ENCODE data around the gene PFDN6. TPM values are rescaled to one million over a fixed set of nuclear protein-coding genes. Genes with fewer than 3 reads are reported as not detected.
A peak's percentile ranks its signal among the peaks of the same experiment; 100 is the strongest.
"Not testable (repeated sequence)": the region's sequence is repeated elsewhere in the genome, so short reads cannot be mapped to it uniquely, and the experiment has no call there.

The PFDN6 gene
- total RNA-seq, 2 experiments from 2014 or later = 72.0 to 78.4 TPM

DNA sequence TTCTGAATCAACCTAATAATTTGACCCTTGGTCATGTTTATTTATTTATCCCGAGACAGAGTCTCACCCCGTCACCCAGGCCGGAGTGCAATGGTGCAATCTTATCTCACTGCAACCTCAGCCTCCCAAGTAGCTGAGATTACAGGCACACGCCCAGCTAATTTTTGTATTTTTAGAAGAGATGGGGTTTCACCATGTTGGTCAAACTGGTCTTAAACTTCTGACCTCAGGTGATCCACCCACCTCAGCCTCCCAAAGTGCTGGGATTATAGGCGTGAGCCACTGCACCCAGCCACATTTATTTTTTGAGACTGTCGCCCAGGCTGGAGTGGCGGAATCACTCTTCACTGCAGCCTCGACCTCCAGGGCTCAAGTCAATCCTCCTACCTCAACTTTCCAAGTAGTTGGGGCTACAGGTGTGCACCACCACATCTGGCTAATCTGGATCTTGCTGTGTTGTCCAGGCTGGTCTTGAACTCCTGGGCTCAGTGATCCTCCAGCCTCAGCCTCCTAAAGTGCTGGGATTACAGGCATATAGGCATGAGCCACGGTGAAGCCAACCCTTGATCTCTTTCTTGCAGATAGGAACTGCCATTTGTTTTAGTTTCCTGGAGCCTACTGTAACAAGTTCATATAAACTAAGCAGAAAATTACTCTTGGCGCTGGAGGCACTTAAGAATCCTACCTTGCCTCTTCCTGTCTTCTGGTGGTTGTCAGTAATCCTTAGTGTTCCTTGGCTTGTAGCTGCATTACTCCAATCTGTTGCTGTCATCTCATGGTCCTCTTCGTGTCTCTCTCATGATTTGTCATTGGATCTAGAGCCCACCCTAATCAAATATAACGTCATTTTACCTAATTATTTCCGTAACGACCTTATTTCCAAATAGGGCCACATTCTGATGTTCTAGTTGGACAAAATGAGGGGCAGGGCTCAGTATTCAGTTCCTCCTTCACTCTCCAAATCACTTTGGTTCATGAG lies 15.2 kb upstream of the PFDN6 start:
- Mint-ChIP-seq H3K27me3 (ENCODE audit: low read depth) (no peaks in the 10 kb centered on the region), H3K36me3 (ENCODE audit: low read depth) (peaks cover 66% of the 10 kb centered on the region), H3K9me3 (ENCODE audit: insufficient read depth) (no peaks in the 10 kb centered on the region), H3K27ac (peak overlapping the region; percentile 100), H3K4me3 (peak overlapping the region; percentile 99), H3K4me1 (ENCODE audit: low read depth) (peaks cover 67% of the 10 kb centered on the region)
- POLR2A ChIA-PET = interaction anchor here (0.7 to 1.2 kb wide), 3 partner anchors 15 to 130 kb away, joined by 3 to 4 read pairs (median 4); partner anchors contain the start of genes RGL2 and WDR46
- DNase-seq (no peak), ATAC-seq (no peak)
- CTCF ChIA-PET = no interaction called here

DNA sequence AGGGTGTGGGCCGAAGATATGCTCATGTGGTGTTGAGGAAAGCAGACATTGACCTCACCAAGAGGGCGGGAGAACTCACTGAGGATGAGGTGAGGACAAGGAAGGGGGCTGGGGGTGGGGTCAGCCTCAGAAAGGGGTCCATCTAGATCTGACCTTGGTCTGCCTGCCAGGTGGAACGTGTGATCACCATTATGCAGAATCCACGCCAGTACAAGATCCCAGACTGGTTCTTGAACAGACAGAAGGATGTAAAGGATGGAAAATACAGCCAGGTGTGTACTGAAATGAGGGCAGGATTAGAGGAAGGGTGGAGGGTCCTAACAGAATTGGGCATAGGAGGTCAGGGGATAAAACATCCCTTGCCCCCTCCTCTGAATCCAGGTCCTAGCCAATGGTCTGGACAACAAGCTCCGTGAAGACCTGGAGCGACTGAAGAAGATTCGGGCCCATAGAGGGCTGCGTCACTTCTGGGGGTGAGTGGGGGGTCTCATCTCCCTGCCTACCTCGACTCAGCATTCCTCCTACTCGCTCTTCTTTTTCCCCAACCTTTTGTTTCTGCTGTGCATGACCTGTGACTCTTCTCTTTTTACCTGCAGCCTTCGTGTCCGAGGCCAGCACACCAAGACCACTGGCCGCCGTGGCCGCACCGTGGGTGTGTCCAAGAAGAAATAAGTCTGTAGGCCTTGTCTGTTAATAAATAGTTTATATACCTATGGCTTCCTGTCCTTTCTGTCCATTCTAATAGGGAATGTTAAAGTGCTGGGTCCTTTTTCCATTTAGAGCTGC lies 13.4 kb upstream of the PFDN6 start:
- H3K36me3 Mint-ChIP-seq (ENCODE audit: low read depth) = peaks cover 77% of the 10 kb centered on the region
- ATAC-seq; H3K9me3 Mint-ChIP-seq (ENCODE audit: insufficient read depth): not testable (repeated sequence)

DNA sequence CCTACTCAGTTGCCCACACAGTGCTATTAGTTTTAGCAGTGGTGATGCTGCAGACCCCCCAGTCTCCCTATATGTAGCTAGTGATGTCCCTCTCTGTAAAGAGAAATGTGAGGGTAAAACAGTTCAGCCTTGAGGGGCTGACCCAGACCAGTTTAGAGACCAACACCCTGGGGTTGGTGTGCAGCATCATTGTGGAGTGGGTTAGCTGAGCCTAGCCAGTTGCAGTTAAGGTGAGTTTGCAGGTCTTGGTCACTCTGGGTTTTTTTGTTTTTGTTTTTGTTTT lies 12.9 kb upstream of the PFDN6 start:
- no peaks in the 10 kb centered on the region for H3K9me3 Mint-ChIP-seq (ENCODE audit: insufficient read depth)
- peaks cover 64% of the 10 kb centered on the region for H3K4me1 Mint-ChIP-seq (ENCODE audit: low read depth)
- H3K4me3 Mint-ChIP-seq = peak overlapping the region; percentile 99
- H3K27me3 Mint-ChIP-seq (ENCODE audit: low read depth) = no peaks in the 10 kb centered on the region
- DNase-seq = no peak
- POLR2A ChIA-PET = interaction anchor here (1.0 to 4.4 kb wide), 14 partner anchors 10 to 304 kb away, joined by 4 to 54 read pairs (median 6); partner anchors contain the start of genes CUTA, PFDN6, RGL2 and TAPBP
- H3K36me3 Mint-ChIP-seq (ENCODE audit: low read depth) = peaks cover 81% of the 10 kb centered on the region
- H3K27ac Mint-ChIP-seq = peak overlapping the region; percentile 89
- CTCF ChIA-PET = interaction anchor here (0.9 to 3.2 kb wide), 6 partner anchors 12 to 150 kb away, joined by 3 to 51 read pairs (median 10); partner anchors contain the start of genes PFDN6, RGL2 and WDR46
- no peak for ATAC-seq

More for the DNA sequence above, 13.4 kb upstream of the PFDN6 start:
- Mint-ChIP-seq H3K4me3 (peak overlapping the region; percentile 99), H3K4me1 (ENCODE audit: low read depth) (peaks cover 65% of the 10 kb centered on the region), H3K27ac (peak overlapping the region; percentile 89)
- ChIA-PET POLR2A (interaction anchor here (1.3 to 4.4 kb wide), 7 partner anchors 13 to 142 kb away, joined by 3 to 54 read pairs (median 15); partner anchors contain the start of genes CUTA, PFDN6, RGL2 and TAPBP), CTCF (interaction anchor here (0.8 to 3.2 kb wide), 5 partner anchors 13 to 156 kb away, joined by 3 to 51 read pairs (median 6); partner anchors contain the start of genes PFDN6, RGL2 and WDR46)
- DNase-seq; H3K27me3 Mint-ChIP-seq (ENCODE audit: low read depth): not testable (repeated sequence)

DNA sequence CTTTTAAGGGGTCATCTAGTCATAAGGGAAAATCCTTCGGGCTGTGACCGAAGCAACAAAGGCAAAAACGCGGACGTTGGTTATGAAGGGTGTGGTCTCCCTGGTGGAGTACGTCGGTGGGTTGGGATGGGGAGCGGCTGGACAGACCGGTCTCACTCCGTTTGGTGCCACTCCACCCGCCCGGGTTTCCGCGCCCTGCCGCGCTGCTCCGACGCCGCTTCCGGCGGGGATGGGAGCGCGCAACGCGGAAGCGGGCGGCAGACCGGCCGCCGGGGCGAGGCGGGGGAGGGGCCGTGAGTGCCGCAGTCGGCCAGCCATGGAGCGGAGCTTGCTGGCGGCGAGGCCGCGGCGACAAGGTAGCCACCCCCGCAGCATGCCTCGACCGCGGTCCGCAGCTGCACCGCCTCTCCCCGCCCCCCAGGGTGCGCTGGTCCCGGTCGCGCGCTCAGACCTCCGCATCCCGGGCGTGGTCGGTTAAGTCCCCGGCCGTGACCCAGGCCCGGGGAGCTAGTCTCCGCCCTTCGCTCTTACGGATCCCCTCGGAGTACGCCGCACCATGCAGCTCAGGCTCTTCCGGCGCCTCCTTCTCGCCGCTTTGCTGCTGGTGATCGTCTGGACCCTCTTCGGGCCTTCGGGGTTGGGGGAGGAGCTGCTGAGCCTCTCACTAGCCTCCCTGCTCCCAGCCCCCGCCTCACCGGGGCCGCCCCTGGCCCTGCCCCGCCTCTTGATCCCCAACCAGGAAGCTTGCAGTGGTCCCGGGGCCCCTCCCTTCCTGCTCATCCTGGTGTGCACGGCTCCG lies 12.3 kb upstream of the PFDN6 start, which contains the start of gene B3GALT4:
Gene B3GALT4, plus strand, starts transcription at position 260 of the 799 bp plus-strand sequence. Its CDS starts 297 bp downstream, at position 557.
- no peaks in the 10 kb centered on the region for H3K9me3 Mint-ChIP-seq (ENCODE audit: insufficient read depth)
- ATAC-seq = peak; percentile 74
- ChIA-PET CTCF (interaction anchor here (0.8 to 3.2 kb wide), 12 partner anchors 12 to 151 kb away, joined by 3 to 51 read pairs (median 4); partner anchors contain the start of genes PFDN6, RGL2 and WDR46), POLR2A (interaction anchor here (0.6 to 4.4 kb wide), 21 partner anchors 9 to 306 kb away, joined by 3 to 54 read pairs (median 5); partner anchors contain the start of genes CUTA, PFDN6, RGL2 and TAPBP)
- peak within 1 kb of the TSS; percentile 97 for H3K27ac Mint-ChIP-seq
- H3K36me3 Mint-ChIP-seq (ENCODE audit: low read depth) = peaks cover 80% of the 10 kb centered on the region
- peak; percentile 81 for DNase-seq
- H3K4me3 Mint-ChIP-seq = peak within 1 kb of the TSS; percentile 99
- peaks cover 64% of the 10 kb centered on the region for H3K4me1 Mint-ChIP-seq (ENCODE audit: low read depth)
- H3K27me3 Mint-ChIP-seq (ENCODE audit: low read depth) = no peaks in the 10 kb centered on the region

DNA sequence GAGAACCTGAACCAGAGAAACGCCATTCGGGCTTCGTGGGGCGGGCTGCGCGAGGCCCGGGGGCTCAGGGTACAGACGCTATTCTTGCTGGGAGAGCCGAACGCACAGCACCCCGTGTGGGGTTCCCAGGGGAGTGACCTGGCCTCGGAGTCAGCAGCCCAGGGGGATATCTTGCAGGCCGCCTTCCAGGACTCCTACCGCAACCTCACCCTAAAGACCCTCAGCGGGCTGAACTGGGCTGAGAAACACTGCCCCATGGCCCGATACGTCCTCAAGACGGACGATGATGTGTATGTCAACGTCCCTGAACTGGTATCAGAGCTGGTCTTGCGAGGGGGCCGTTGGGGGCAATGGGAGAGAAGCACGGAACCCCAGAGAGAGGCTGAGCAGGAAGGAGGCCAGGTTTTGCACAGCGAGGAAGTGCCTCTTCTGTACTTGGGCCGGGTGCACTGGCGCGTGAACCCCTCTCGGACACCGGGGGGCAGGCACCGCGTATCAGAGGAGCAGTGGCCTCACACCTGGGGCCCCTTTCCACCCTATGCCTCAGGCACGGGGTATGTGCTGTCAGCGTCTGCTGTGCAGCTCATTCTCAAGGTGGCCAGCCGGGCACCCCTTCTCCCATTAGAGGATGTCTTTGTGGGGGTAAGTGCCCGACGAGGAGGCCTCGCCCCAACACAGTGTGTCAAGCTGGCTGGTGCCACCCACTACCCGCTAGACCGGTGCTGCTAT lies 11.6 kb upstream of the PFDN6 start:
- H3K36me3 Mint-ChIP-seq (ENCODE audit: low read depth) = peaks cover 80% of the 10 kb centered on the region
- no peaks in the 10 kb centered on the region for H3K9me3 Mint-ChIP-seq (ENCODE audit: insufficient read depth)
- peak overlapping the region; percentile 97 for H3K27ac Mint-ChIP-seq
- peak overlapping the region; percentile 90 for H3K4me3 Mint-ChIP-seq
- CTCF ChIA-PET = interaction anchor here (0.8 to 3.2 kb wide), 13 partner anchors 11 to 148 kb away, joined by 3 to 51 read pairs (median 4); partner anchors contain the start of genes PFDN6, RGL2 and WDR46
- H3K4me1 Mint-ChIP-seq (ENCODE audit: low read depth) = peaks cover 62% of the 10 kb centered on the region
- DNase-seq = peak; percentile 62
- peak; percentile 22 for ATAC-seq
- no peaks in the 10 kb centered on the region for H3K27me3 Mint-ChIP-seq (ENCODE audit: low read depth)
- POLR2A ChIA-PET = interaction anchor here (0.6 to 4.4 kb wide), 20 partner anchors 8 to 1479 kb away, joined by 3 to 54 read pairs (median 5); partner anchors contain the start of genes CUTA, PFDN6, RGL2 and TAPBP

DNA sequence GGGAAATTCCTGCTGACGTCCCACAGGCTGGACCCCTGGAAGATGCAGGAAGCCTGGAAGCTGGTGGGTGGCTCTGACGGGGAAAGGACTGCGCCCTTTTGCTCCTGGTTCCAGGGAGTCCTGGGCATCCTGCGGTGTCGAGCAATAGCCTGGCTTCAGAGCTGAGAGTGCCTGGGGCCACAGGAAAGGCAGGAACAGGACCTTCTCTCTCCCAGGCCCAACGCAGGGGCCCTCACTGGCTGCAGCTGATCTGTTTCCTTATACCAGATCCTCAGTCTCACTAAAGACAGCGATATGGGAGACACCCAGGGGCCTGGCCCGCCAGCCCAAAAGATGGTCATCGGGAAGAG lies 11.0 kb upstream of the PFDN6 start:
- no peak for DNase-seq
- H3K27ac Mint-ChIP-seq = peak overlapping the region; percentile 77
- H3K9me3 Mint-ChIP-seq (ENCODE audit: insufficient read depth) = no peaks in the 10 kb centered on the region
- peak overlapping the region; percentile 90 for H3K4me3 Mint-ChIP-seq
- ChIA-PET POLR2A (interaction anchor here (0.6 to 4.4 kb wide), 7 partner anchors 11 to 1478 kb away, joined by 3 to 54 read pairs (median 6); partner anchors contain the start of genes PFDN6, RGL2, TAPBP and WDR46), CTCF (interaction anchor here (1.1 to 3.2 kb wide), 6 partner anchors 10 to 113 kb away, joined by 3 to 51 read pairs (median 10); partner anchors contain the start of genes PFDN6, RGL2 and WDR46)
- ATAC-seq = no peak
- no peaks in the 10 kb centered on the region for H3K27me3 Mint-ChIP-seq (ENCODE audit: low read depth)
- H3K36me3 Mint-ChIP-seq (ENCODE audit: low read depth) = peaks cover 78% of the 10 kb centered on the region
- peaks cover 57% of the 10 kb centered on the region for H3K4me1 Mint-ChIP-seq (ENCODE audit: low read depth)

DNA sequence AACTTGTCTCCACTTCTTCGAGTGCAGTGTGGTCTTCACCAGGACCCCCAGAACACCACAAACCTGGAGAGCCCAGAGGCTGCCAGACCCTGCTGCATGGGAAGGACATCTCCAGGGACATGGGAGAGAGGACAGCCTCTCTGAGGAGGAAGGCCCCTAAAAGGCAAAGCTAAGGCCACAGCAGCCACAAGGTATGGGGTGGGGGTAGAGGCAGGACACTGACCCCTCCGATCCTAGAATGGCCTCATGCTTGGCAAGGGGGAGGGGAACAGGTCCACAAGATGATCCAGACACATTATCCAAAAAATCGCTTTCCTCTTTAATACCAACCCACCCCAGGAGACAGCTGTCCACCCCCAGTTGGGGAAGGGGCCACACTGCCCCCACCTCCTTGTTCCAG lies 10.6 kb upstream of the PFDN6 start:
- Mint-ChIP-seq H3K27ac (peak overlapping the region; percentile 77), H3K4me1 (ENCODE audit: low read depth) (peaks cover 52% of the 10 kb centered on the region), H3K9me3 (ENCODE audit: insufficient read depth) (no peaks in the 10 kb centered on the region), H3K27me3 (ENCODE audit: low read depth) (no peaks in the 10 kb centered on the region), H3K4me3 (peak overlapping the region; percentile 90), H3K36me3 (ENCODE audit: low read depth) (peaks cover 74% of the 10 kb centered on the region)
- POLR2A ChIA-PET = interaction anchor here (2.2 to 4.4 kb wide), 3 partner anchors 11 to 20 kb away, joined by 5 to 54 read pairs (median 50); partner anchors contain the start of genes PFDN6, RGL2 and WDR46
- ATAC-seq = no peak
- CTCF ChIA-PET = interaction anchor here (1.1 to 3.2 kb wide), 6 partner anchors 10 to 112 kb away, joined by 3 to 51 read pairs (median 10); partner anchors contain the start of genes PFDN6, RGL2 and WDR46
- no peak for DNase-seq

DNA sequence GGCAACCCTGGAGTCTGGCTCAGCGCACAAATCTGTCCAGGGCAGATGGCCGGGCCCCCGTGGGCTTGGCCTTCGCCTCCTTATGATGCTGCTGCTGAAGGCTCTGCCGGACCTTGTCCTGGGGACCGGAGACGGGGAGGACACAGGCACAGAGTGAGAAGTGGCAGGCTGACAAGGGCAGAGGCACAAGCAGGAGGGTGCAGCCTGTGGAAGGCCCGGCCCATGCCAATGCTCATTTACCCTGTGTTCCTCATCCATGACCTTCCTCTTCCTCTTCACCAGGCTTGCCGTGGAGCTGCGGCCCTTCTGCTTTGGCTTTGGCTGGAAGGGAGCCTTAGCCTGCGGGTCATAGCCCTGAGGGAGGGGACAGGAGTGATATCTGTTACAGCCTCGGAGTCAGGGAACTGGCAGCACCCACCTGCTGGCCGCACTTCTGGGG lies 10.1 kb upstream of the PFDN6 start:
- no peak for ATAC-seq
- ChIA-PET POLR2A (interaction anchor here (0.6 to 4.4 kb wide), 5 partner anchors 8 to 129 kb away, joined by 3 to 54 read pairs (median 3); partner anchors contain the start of genes PFDN6, RGL2 and WDR46), CTCF (interaction anchor here (0.8 to 3.2 kb wide), 6 partner anchors 10 to 112 kb away, joined by 3 to 51 read pairs (median 5); partner anchors contain the start of genes PFDN6, RGL2 and WDR46)
- no peaks in the 10 kb centered on the region for H3K9me3 Mint-ChIP-seq (ENCODE audit: insufficient read depth)
- no peak for DNase-seq
- H3K4me3 Mint-ChIP-seq = peak overlapping the region; percentile 90
- H3K36me3 Mint-ChIP-seq (ENCODE audit: low read depth) = peaks cover 74% of the 10 kb centered on the region
- H3K27ac Mint-ChIP-seq = peak overlapping the region; percentile 77
- no peaks in the 10 kb centered on the region for H3K27me3 Mint-ChIP-seq (ENCODE audit: low read depth)
- H3K4me1 Mint-ChIP-seq (ENCODE audit: low read depth) = peaks cover 50% of the 10 kb centered on the region

DNA sequence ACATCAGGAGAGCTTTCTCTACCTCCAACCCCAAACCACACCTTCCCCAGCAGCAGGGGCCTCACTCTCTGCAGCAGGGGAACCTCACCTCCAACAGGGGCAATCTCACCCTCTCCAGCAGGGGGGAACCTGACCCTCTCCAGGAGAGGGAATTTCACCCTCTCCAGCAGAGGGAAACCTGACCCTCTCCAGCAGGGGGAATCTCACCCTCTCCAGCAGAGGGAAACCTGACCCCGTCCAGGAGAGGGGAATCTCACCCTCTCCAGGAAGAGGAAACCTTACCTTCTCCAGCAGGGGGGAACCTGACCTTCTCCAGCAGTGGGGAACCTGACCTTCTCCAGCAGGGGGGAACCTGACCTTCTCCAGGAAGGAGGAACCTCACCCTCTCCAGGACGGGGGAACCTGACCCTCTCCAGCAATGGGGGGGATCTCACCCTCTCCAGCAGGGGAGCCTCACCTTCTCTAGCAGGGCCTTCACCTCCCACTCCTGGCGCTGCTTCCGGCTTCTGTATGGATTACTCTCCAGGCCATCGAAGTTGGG lies 9.4 kb upstream of the PFDN6 start:
- Mint-ChIP-seq H3K36me3 (ENCODE audit: low read depth) (peaks cover 71% of the 10 kb centered on the region), H3K9me3 (ENCODE audit: insufficient read depth) (no peaks in the 10 kb centered on the region), H3K27me3 (ENCODE audit: low read depth) (no peaks in the 10 kb centered on the region), H3K4me1 (ENCODE audit: low read depth) (peaks cover 42% of the 10 kb centered on the region), H3K27ac (peak overlapping the region; percentile 61), H3K4me3 (no peak overlapping the region)
- ATAC-seq = no peak
- POLR2A ChIA-PET = interaction anchor here (0.6 to 4.4 kb wide), 5 partner anchors 8 to 129 kb away, joined by 3 to 54 read pairs (median 3); partner anchors contain the start of gene RGL2
- CTCF ChIA-PET = interaction anchor here (0.8 to 1.0 kb wide), 2 partner anchors 9 to 10 kb away, joined by 3 to 5 read pairs; partner anchors contain the start of genes PFDN6 and WDR46
- DNase-seq = no peak

All from activated CD8-positive, alpha-beta T cell treated with anti-CD3 and anti-CD28 coated beads, Interleukin-2, amount 10 ng/mL, durations not matched to agents 7 days and 5 days (primary cell).